Endodermal cell (in vitro differentiated cells): Measurements from ENCODE around the gene POC1A. TPM values are rescaled to one million over a fixed set of nuclear protein-coding genes. Genes with fewer than 3 reads are reported as not detected.

ENCODE experiments used
- DNase-seq: peaks from one replicate; pipeline ENCODE4 v3.0.0-alpha.2; 2017
- H3K27ac ChIP-seq: 2 replicates; pipeline ENCODE4 v1.5.1; 2013; ENCODE audit warnings: mild to moderate bottlenecking, low read depth, low read length, moderate library complexity
- H3K27me3 ChIP-seq: 2 replicates; pipeline ENCODE4 v1.6.1; 2013; ENCODE audit warnings: mild to moderate bottlenecking, low read length, moderate library complexity; ENCODE audit not compliant: insufficient read depth, control insufficient read depth, poor library complexity, severe bottlenecking
- H3K36me3 ChIP-seq: 2 replicates; pipeline ENCODE4 v1.7.0; 2013; ENCODE audit warnings: mild to moderate bottlenecking, low read length, moderate library complexity; ENCODE audit not compliant: control insufficient read depth, insufficient read depth
- H3K4me1 ChIP-seq: one replicate; pipeline ENCODE4 v1.7.0; 2013; ENCODE audit warnings: low read length; ENCODE audit not compliant: control insufficient read depth, insufficient read depth
- H3K4me3 ChIP-seq: 2 replicates; pipeline ENCODE4 v1.5.1; 2013; ENCODE audit warnings: mild to moderate bottlenecking, low read length, moderate library complexity
- H3K9ac ChIP-seq: 2 replicates; pipeline ENCODE4 v1.6.1; 2013; ENCODE audit warnings: mild to moderate bottlenecking, low read length, moderate library complexity; ENCODE audit not compliant: poor library complexity, severe bottlenecking; ENCODE audit errors: extremely low read depth
- H3K9me3 ChIP-seq: 2 replicates; pipeline ENCODE4 v1.6.1; 2013; ENCODE audit warnings: mild to moderate bottlenecking, low read length, moderate library complexity; ENCODE audit not compliant: control insufficient read depth
- H3K27ac Mint-ChIP-seq: 2 replicates; pipeline ENCODE4 v1.8.0; 2020; ENCODE audit warnings: mixed read lengths
- H3K27me3 Mint-ChIP-seq: 2 replicates; pipeline ENCODE4 v1.8.0; 2021; ENCODE audit warnings: mild to moderate bottlenecking, mixed read lengths; ENCODE audit not compliant: insufficient read depth
- H3K36me3 Mint-ChIP-seq: 2 replicates; pipeline ENCODE4 v1.8.0; 2020; ENCODE audit warnings: low read depth, mixed read lengths
- H3K4me1 Mint-ChIP-seq: 2 replicates; pipeline ENCODE4 v1.8.0; 2020; ENCODE audit warnings: mixed read lengths
- H3K4me3 Mint-ChIP-seq: 2 replicates; pipeline ENCODE4 v1.8.0; 2020; ENCODE audit warnings: mild to moderate bottlenecking, moderate library complexity, mixed read lengths
- H3K9me3 Mint-ChIP-seq: 2 replicates; pipeline ENCODE4 v1.8.0; 2020; ENCODE audit warnings: mild to moderate bottlenecking, mixed read lengths
- WGBS, 2 experiments: methylation state at CpG; one replicate each; pipeline versions ENCODE4 v1.1.5 to v1.1.7; 2013; ENCODE audit warnings: missing lambda C conversion rate in 2 of 2, mixed read lengths in 1 of 2; ENCODE audit not compliant: insufficient coverage in 1 of 2, insufficient read length in 1 of 2; 5-methylcytosine and 5-hydroxymethylcytosine counted together
- total RNA-seq, 2 donors: library from RNA; stranded (reverse); fragmentation: NEBNext Ultra II Directional in 1 of 2; extraction: Animal tissue kit (Norgen Biotek cat#: 25700) in 1 of 2; gene quantifications; 2 replicates in 1 of 2; 3 replicates in 1 of 2; pipeline ENCODE4 v1.2.1, GENCODE V29; 2021
- TF ChIP-seq, protein P1 (sequence below): fragments of 200-600 bp; sonication (generic); conservative IDR thresholded peaks from 2 replicates; pipeline ENCODE4 v1.5.0; 2021; ENCODE audit warnings: antibody characterized with exemption, mild to moderate bottlenecking

Gene POC1A
- total RNA-seq, 2 donors from 2014 or later = 19.7 to 24.0 TPM

DNA sequence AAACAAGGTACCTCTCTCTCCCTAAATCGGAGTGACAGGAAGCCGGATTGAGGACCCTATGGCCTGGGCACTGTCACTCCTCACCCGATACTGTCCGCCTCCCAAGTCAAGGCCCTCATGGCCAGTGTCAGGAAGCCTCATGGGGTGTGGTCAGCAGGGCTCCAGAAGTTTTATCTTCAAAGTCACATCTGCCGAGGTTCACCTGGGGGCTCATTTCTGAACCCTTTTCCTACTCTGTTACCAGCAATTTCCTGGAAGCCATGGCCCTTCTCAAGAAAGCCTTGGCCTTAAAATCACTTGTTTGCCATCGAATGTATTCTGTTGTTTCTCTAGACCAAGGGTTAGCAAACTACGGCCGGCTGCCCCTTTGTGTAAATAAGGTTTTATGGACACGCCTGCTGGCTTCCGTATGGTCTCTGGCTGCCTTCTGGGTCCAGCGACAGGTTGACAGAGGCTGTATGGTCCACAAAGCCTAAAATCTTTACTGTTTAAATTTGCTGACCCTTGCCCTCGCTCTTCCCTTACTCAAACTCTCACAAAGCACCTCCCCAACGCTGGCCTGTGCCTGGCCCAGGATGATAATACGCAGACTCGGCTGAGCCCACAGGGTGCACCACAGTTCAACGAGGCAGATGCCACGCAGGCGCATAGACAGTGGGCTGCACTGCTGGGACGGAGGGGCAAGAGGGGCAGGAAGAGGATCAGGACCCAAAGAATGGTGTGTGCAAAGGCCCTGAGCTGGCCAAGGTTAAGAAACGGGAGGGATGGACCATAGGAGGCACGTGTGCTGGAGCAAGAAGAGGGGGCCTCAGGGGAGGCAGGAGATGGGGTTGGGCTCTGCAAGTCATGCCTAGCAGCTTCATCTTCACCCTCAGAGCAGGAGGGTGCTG is 73.1 kb downstream of the POC1A start:
- H3K4me3 Mint-ChIP-seq = no peak overlapping the region
- H3K27ac Mint-ChIP-seq = peak overlapping the region; percentile 10

DNA sequence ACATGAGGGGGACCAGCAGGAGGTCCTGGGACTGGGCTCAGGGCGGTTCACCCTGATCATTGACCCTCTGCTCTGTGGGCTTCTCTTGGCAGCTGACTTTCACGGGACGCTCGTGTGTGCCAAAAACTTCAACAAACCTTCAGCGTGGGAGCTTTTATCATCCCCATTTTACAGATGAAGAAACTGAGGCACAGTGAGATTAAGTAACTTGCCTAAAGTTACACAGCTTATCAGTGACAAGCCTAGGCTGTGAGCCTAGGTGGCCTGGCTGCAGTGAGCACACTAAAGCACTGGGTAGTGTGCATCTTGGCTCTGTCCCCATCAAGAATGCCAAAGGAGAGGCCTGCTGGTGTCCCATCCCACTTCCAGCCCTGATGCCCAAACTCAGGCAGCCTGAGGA is 74.3 kb downstream of the POC1A start:
- H3K27ac ChIP-seq = no peak overlapping the region
- no peaks in the 10 kb centered on the region for H3K36me3 ChIP-seq
- WGBS, 2 experiments = 93 to 97% methylated on average over 4 to 5 of the region's 5 CpGs
- TF ChIP-seq, protein P1, sequence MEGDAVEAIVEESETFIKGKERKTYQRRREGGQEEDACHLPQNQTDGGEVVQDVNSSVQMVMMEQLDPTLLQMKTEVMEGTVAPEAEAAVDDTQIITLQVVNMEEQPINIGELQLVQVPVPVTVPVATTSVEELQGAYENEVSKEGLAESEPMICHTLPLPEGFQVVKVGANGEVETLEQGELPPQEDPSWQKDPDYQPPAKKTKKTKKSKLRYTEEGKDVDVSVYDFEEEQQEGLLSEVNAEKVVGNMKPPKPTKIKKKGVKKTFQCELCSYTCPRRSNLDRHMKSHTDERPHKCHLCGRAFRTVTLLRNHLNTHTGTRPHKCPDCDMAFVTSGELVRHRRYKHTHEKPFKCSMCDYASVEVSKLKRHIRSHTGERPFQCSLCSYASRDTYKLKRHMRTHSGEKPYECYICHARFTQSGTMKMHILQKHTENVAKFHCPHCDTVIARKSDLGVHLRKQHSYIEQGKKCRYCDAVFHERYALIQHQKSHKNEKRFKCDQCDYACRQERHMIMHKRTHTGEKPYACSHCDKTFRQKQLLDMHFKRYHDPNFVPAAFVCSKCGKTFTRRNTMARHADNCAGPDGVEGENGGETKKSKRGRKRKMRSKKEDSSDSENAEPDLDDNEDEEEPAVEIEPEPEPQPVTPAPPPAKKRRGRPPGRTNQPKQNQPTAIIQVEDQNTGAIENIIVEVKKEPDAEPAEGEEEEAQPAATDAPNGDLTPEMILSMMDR = no peak
- Mint-ChIP-seq H3K4me1 (no peaks in the 10 kb centered on the region), H3K27me3 (no peaks in the 10 kb centered on the region), H3K4me3 (no peak overlapping the region), H3K36me3 (no peaks in the 10 kb centered on the region), H3K9me3 (no peaks in the 10 kb centered on the region), H3K27ac (no peak overlapping the region)
- no peak overlapping the region for H3K9ac ChIP-seq
- H3K4me3 ChIP-seq = no peak overlapping the region
- DNase-seq = no peak
- no peaks in the 10 kb centered on the region for H3K27me3 ChIP-seq
- H3K9me3 ChIP-seq = no peaks in the 10 kb centered on the region
- H3K4me1 ChIP-seq = no peaks in the 10 kb centered on the region

More for the DNA sequence above, 73.1 kb downstream of the POC1A start:
- no peaks in the 10 kb centered on the region for H3K27me3 ChIP-seq
- Mint-ChIP-seq H3K9me3 (no peaks in the 10 kb centered on the region), H3K36me3 (no peaks in the 10 kb centered on the region), H3K27me3 (no peaks in the 10 kb centered on the region), H3K4me1 (no peaks in the 10 kb centered on the region)
- H3K9me3 ChIP-seq = no peaks in the 10 kb centered on the region
- H3K36me3 ChIP-seq = no peaks in the 10 kb centered on the region
- TF ChIP-seq, protein P1 = no peak
- H3K4me1 ChIP-seq = no peaks in the 10 kb centered on the region
- no peak for DNase-seq
- WGBS, 2 experiments = 90 to 96% methylated on average over 18 to 21 of the region's 21 CpGs
- H3K4me3 ChIP-seq = no peak overlapping the region
- H3K27ac ChIP-seq = no peak overlapping the region
- no peak overlapping the region for H3K9ac ChIP-seq

DNA sequence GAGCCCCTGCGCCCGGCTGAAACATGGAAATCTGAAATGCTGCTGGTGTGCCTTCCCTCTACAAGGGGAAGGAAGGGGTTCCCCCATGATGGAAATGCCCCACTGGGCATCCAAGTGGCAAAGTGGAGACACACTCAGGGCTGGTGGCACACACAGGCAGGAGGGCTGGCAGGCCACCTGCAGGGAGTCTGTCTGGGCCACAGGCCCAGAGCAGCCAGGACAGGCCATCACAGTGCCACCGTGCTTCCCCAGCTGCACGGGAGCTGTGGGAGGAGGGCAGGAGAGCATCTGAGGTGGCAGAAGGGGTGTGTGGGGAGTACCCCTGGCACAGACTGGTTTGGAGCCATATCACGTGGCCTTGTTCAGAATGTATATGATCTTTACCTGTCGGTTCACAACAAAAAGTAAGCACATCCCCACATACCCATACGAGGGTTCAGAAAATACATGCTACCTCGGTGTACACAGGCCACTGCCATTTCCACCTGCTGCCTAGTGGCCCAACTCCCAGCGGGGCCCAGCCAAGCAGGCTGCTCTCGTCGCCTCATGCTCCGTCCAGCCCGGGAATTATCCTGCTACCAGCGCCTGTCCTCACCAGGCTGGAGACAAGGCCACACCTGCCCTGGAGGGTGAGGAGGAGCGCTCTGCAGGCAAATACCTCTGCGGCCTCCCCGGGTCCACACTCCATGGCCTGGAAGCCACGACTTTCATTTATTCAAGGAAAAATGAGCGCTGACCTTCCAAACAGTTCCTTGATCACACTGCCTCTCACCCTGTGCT is 75.3 kb downstream of the POC1A start:
- H3K27me3 ChIP-seq = no peaks in the 10 kb centered on the region
- no peaks in the 10 kb centered on the region for H3K36me3 Mint-ChIP-seq
- DNase-seq = no peak
- H3K9me3 ChIP-seq = no peaks in the 10 kb centered on the region
- TF ChIP-seq, protein P1 = no peak
- H3K27ac ChIP-seq = no peak overlapping the region
- no peaks in the 10 kb centered on the region for H3K4me1 Mint-ChIP-seq
- H3K36me3 ChIP-seq = no peaks in the 10 kb centered on the region
- H3K27ac Mint-ChIP-seq = peak overlapping the region; percentile 40
- no peaks in the 10 kb centered on the region for H3K9me3 Mint-ChIP-seq
- H3K4me3 Mint-ChIP-seq = no peak overlapping the region
- H3K4me1 ChIP-seq = no peaks in the 10 kb centered on the region
- no peaks in the 10 kb centered on the region for H3K27me3 Mint-ChIP-seq
- no peak overlapping the region for H3K4me3 ChIP-seq
- H3K9ac ChIP-seq = no peak overlapping the region
- WGBS, 2 experiments = 93 to 99% methylated on average over 13 to 19 of the region's 19 CpGs
